H1 (cell line): ENCODE results near the gene DEGS2. TPM values are rescaled to one million over a fixed set of nuclear protein-coding genes. Genes with fewer than 3 reads are reported as not detected.

Source experiments
- CHD7 ChIP-seq: fragments of 300-600 bp; sonication (generic); IDR thresholded peaks from 2 replicates; pipeline ENCODE4 v1.7.1; 2012; ENCODE audit warnings: low read length, moderate library complexity, mild to moderate bottlenecking, inconsistent platforms; ENCODE audit not compliant: insufficient replicate concordance
- SP4 ChIP-seq: IDR thresholded peaks from 2 replicates; pipeline ENCODE4 v1.6.1; 2012; ENCODE audit warnings: low read length, inconsistent platforms
- polyA plus RNA-seq, 7 experiments: library from polyadenylated mRNA; depleted of rRNA in 3 of 7; stranded (reverse) in 5 of 7; unstranded in 2 of 7; fragments of >200 nt in 5 of 7; fragments of 200-250 nt in 2 of 7; gene quantifications; 1 replicate in 5 of 7; 2 replicates in 1 of 7; 4 replicates in 1 of 7; pipeline versions ENCODE4 v1.2.1 to v1.2.3, GENCODE V29; 2011 to 2013; ENCODE audit warnings: missing spikeins in 2 of 7, mixed read lengths in 2 of 7
- total RNA-seq: library from RNA; stranded (reverse); fragmentation: NEBNext Ultra II Directional; extraction: Animal tissue kit (Norgen Biotek cat#: 25700); gene quantifications from 2 replicates; pipeline ENCODE4 v1.2.1, GENCODE V29; 2021

Gene DEGS2
- total and polyA plus RNA-seq, 2 of the 8 experiments (the other 6 are each of a cell fraction or from before 2014, with no cell fraction given) = 0.61 to 0.82 TPM

- TF ChIP-seq CHD7 (no peak), SP4 (no peak)
Measured at GRCh38 chr14:100134586-100134985, 24.9 kb downstream of the DEGS2 start (continued).
